Adrenal gland (tissue), 5 donors: ENCODE data around the gene HIVEP3.

ENCODE experiments used
- POLR2A ChIP-seq, 2 donors: fragments of 450-650 bp; IDR thresholded peaks; one replicate each; pipeline ENCODE4 v1.6.1; 2017; ENCODE audit warnings: antibody characterized with exemption in 2 of 2, mild to moderate bottlenecking in 2 of 2, moderate library complexity in 1 of 2
- TF ChIP-seq, protein P1 (sequence below), 6 experiments: fragments of 450-650 bp in 4 of 6; fragments of 200-600 bp in 2 of 6; sonication (generic) in 1 of 6; IDR thresholded peaks; 1 replicate in 5 of 6; 2 replicates in 1 of 6; pipeline versions ENCODE4 v1.5.1 to v1.8.0; 2016 to 2021; ENCODE audit warnings: antibody characterized with exemption in 6 of 6, mild to moderate bottlenecking in 2 of 6, moderate library complexity in 1 of 6
- donor health status: DM: no; HTN: no; CAD: no.

GRCh38 chr1:41851589-41851988 is 67.1 kb downstream of the HIVEP3 start:
- TF ChIP-seq, protein P1, sequence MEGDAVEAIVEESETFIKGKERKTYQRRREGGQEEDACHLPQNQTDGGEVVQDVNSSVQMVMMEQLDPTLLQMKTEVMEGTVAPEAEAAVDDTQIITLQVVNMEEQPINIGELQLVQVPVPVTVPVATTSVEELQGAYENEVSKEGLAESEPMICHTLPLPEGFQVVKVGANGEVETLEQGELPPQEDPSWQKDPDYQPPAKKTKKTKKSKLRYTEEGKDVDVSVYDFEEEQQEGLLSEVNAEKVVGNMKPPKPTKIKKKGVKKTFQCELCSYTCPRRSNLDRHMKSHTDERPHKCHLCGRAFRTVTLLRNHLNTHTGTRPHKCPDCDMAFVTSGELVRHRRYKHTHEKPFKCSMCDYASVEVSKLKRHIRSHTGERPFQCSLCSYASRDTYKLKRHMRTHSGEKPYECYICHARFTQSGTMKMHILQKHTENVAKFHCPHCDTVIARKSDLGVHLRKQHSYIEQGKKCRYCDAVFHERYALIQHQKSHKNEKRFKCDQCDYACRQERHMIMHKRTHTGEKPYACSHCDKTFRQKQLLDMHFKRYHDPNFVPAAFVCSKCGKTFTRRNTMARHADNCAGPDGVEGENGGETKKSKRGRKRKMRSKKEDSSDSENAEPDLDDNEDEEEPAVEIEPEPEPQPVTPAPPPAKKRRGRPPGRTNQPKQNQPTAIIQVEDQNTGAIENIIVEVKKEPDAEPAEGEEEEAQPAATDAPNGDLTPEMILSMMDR (IDR thresholded peaks at IDR 0.05), result no peak
- no peak for TF ChIP-seq POLR2A (IDR thresholded peaks at IDR 0.05)
